GM12801 (cell line): Measurements from ENCODE around the gene SAMD14.

Experiments
- TF ChIP-seq, protein P1 (sequence below): IDR thresholded peaks from one replicate; pipeline ENCODE4 v1.5.1; 2011; ENCODE audit warnings: control low read depth; ENCODE audit not compliant: insufficient read length; ENCODE audit errors: extremely low read depth

SAMD14 gene

DNA sequence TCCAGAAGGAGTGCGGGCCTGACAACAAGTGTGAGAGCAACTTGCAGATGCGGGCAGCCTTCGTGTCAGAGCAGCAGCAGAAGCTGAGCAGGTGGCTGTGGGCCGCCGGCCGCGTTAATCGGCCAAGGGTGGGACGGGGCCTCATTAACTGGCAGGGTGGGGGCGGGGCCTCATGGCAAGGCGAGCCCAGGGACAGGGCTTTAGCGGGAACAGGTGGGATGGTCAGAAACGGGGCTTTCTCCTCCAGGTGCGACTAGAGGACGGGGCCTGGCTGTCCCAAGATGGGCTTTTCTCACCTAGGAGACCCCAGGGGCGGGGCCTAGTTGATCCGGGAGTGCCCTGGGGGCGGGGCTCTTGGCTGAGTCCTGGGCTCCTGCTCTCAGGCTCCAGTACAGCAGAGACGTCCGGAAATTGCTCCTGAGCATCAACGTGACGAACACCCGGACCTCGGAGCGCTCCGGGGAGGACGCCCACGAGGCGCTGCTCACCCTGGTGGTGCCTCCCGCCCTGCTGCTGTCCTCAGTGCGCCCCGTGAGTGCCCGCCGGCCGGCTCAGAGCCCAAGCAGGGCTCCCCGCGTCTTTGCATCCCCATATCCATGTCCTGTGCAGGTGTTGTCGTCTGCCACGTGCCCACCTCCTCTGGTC lies 53.2 kb downstream of the SAMD14 start:
- TF ChIP-seq, protein P1, sequence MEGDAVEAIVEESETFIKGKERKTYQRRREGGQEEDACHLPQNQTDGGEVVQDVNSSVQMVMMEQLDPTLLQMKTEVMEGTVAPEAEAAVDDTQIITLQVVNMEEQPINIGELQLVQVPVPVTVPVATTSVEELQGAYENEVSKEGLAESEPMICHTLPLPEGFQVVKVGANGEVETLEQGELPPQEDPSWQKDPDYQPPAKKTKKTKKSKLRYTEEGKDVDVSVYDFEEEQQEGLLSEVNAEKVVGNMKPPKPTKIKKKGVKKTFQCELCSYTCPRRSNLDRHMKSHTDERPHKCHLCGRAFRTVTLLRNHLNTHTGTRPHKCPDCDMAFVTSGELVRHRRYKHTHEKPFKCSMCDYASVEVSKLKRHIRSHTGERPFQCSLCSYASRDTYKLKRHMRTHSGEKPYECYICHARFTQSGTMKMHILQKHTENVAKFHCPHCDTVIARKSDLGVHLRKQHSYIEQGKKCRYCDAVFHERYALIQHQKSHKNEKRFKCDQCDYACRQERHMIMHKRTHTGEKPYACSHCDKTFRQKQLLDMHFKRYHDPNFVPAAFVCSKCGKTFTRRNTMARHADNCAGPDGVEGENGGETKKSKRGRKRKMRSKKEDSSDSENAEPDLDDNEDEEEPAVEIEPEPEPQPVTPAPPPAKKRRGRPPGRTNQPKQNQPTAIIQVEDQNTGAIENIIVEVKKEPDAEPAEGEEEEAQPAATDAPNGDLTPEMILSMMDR, result no peak

DNA sequence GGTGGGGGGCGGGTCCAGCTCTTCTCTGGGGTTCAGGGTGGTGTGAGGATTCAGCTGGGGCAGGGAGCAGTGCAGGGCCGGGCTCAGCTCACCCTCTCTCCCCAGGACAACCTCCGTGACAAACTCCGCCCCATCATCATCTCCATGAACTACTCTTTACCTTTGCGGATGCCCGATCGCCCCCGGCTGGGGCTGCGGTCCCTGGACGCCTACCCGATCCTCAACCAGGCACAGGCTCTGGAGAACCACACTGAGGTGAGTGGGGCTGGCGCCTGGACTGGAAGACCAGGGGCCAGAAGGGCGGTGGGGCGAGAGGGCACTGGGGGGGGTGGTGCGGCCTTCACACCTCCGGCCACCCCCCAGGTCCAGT lies 53.8 kb downstream of the SAMD14 start:
- TF ChIP-seq, protein P1, result no peak

DNA sequence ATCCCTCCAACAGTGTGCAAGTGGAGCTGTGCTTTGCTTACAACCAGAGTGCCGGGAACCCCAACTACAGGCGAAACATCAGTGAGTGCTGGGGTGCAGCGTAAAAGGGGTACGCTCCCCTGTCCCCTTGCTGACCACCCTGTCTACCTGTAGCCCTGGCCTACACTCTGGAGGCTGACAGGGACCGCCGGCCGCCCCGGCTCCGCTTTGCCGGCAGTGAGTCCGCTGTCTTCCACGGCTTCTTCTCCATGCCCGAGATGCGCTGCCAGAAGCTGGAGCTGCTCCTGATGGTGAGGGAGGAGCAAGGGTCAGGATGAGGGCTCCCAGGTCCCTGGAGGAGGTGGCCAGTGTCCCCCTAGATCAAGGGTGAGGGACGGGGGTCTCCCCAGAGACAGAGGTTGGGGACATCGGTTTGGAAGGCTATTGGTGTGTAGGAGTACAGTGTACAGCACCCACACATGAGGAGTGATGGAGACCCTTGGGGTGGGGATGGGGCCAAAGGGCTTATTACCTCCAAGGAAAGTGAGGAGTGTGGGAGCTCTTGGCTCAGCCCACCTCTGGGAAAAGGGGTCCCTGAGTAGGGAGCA lies 54.4 kb downstream of the SAMD14 start:
- TF ChIP-seq, protein P1, result no peak

DNA sequence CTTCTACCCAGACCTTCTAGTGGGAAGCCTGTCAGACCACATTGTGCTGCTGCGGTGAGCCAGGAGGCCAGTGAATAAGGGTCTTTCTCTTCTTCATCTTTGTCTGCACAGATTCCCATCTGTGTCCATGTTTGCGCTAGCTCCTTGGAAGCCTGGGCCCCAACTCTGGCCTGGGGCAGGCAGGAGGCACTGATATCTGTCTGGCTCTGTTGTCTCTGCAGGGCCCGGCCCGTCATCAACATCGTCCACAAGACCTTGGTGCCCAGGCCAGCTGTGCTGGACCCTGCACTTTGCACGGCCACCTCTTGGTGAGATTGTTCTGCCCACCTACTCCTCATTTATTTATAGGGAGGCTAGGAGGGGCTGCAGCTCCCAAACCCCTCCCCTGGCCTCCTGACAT lies 55.7 kb downstream of the SAMD14 start:
- TF ChIP-seq, protein P1, result no peak

DNA sequence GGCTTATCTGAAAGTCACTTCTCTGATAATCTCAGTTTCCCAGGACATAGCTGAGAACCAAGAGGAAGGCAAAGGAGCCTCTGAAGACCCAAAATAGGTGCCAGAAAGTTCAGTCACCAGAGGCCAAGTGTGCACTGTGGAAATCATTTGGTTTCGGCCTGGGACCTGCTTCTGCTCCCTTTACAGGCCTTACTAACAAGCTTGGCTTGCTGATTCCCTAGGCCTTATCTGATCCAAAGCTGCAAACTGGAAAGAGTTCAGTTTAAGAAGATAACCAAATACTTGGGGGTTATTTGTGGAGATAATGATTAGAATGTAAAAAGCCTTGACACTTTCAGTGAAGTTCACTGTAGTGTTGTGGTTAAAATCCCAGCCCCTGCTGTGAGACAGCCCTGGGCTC lies 57.0 kb downstream of the SAMD14 start:
- TF ChIP-seq, protein P1, result no peak

DNA sequence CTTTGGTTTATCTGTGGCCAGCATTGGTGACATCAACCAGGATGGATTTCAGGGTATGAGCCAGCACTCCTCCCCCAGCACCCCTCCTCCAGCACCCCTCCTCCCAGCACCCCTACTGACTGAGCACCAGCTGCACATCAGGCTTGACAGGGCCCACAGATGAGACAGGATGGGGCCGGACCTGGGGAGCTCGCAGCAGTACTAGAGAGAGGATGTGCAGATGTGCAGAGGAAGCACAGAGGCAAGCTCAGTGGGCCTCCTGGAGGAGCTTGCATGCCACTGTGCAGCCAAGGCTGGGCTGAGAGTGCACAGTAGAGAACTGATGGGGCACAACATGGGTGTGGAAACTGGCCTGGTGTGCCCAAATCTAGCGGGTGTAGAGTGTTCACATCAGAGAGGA lies 57.8 kb downstream of the SAMD14 start:
- TF ChIP-seq, protein P1, result no peak

DNA sequence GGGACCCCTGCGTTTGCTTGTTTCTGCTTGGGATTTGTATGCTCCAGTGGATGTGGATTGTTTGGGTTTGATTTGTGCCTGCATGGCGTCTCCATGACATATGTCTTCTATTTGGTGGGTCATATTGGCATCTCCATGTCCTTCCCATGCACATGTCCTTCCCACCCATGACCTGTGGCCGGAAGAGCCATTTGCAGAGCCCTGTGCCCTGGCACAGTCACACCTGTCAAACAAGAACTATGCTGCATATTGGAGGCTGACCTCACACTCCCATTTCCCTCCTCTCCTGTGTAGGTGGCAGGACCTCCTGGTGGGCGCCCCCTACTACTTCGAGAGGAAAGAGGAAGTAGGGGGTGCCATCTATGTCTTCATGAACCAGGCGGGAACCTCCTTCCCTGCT lies 58.3 kb downstream of the SAMD14 start:
- TF ChIP-seq, protein P1, result no peak
